ENCODE measurements around the gene DCLK2. TPM values are rescaled to one million over a fixed set of nuclear protein-coding genes. Genes with fewer than 3 reads are reported as not detected.

DCLK2 gene
- total RNA-seq, 1 experiment from 2014 or later: 81.8 TPM

- no peak for DNase-seq (ENCODE audit: low spot score)
Measured at GRCh38 chr4:150261571-150261970, 183.3 kb downstream of the DCLK2 start.

GRCh38 chr4:150262611-150263010 is 184.4 kb downstream of the DCLK2 start:
- DNase-seq (ENCODE audit: low spot score): no peak

- no peak for DNase-seq (ENCODE audit: low spot score)
Measured at GRCh38 chr4:150264595-150265161, 186.4 kb downstream of the DCLK2 start.

- DNase-seq (ENCODE audit: low spot score): no peak
Measured at GRCh38 chr4:150265806-150266205, 187.6 kb downstream of the DCLK2 start.

DNA sequence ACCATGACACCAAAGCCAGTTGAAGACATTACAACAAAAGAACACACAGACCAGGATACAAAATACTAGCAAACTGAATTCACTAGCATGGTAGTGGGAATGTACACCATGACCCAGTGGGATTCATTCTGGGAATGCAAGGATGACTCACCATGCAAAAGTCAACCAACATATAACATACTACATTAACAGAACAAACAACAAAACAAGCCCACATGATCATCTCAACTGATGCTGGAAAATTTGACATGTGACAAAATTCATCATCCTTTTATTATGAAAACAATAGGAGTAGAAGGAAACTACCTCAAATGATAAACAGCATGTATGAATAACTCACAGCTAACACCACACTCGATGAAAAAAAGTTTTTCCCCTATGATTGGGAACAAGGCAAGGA is 190.2 kb downstream of the DCLK2 start:
- no peak for DNase-seq (ENCODE audit: low spot score)

GRCh38 chr4:150278206-150278605 is 200.0 kb downstream of the DCLK2 start:
- DNase-seq (ENCODE audit: low spot score): no peak

- peak; percentile 82 for DNase-seq (ENCODE audit: low spot score)
Measured at GRCh38 chr4:150280081-150280895, 202.0 kb downstream of the DCLK2 start.

GRCh38 chr4:150280975-150281374 is 202.7 kb downstream of the DCLK2 start:
- no peak for DNase-seq (ENCODE audit: low spot score)

GRCh38 chr4:150283689-150284088 is 205.4 kb downstream of the DCLK2 start:
- DNase-seq (ENCODE audit: low spot score): peak; percentile 81

DNA sequence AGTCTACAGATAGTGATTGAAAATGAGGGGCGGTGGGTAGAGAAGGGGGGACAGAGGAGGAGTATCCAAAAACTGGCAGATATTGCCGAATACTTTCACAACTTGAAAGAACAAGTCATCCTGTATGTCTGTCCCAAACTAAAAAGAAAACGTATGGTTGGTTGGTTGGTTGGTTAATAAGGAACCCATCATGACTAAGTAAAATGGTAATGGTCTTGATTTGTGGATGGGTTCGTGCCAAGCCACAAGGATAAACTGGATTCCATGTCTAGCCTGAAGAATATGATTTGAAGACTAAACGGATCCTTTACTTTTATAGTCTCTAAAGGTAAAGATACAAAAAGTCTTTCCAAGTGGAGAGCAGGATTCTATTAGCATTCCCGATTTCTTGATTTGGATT is 208.4 kb downstream of the DCLK2 start:
- DNase-seq (ENCODE audit: low spot score): no peak

GRCh38 chr4:150289198-150289597 is 211.0 kb downstream of the DCLK2 start:
- no peak for DNase-seq (ENCODE audit: low spot score)

- no peak for DNase-seq (ENCODE audit: low spot score)
Measured at GRCh38 chr4:150289881-150290280, 211.6 kb downstream of the DCLK2 start.

DNA sequence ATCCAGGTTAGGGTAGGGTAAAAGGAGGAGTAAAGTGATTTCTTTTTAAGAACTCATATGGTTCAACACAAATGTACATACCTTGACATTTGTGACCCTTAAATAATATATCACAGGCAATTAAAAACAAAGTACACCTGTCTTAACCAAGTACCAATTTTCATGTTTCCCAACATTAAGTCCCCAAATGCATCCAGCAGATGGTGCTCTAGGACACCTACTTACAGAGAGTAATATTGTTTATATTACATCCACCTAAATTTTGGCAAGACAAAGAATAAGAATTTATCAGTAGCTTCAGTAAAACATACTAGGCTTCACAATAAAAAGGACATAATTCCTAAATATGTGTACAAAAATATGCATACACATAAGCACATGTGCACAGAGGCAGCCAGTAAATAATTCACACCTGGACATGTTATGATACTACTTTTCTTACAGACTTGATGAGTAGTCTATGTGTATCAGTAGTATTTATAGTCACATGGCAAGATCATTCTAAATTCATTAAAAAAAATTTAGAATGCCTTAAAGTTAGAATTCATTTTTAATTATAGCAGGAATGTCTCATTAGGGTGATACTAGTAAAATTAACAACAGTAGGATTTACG is 219.7 kb downstream of the DCLK2 start:
- DNase-seq (ENCODE audit: low spot score): peak; percentile 50

DNA sequence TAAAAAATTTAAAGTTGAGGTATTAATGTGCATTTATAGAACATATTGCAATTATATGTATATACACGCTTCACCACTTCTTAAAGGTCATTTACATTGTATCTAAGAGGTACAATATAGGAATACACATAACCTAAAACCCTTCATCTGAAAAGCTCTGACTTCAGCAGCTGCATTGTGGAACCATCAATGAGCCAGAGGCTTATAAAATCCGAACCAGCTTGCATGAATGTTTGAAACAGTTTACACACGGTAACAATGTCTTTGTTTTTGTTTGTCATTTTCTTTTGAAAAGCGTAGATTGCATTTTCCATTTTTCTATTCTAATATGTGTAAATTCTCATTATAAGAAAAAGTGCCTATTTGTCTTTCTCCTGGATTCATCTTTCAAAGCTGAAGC is 221.6 kb downstream of the DCLK2 start:
- no peak for DNase-seq (ENCODE audit: low spot score)

DNA sequence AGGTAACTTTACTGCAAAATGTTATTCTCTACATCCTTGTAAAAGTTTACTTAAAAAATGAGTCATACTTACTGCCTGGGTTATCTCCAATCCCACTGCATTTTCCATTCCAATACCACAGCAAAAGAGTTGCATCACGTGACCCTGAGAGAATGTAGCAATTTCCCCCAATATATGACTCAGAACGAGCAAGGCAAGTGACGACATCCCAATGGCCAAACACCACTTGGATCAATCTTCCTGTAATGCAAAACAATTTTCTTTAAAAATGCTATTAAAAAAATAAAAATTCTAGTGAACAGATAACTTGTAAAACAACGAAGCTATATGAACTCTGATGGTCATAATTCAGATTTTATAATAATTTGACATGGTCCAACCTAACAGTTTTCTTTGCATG is 224.3 kb downstream of the DCLK2 start:
- DNase-seq (ENCODE audit: low spot score): peak; percentile 89

DNA sequence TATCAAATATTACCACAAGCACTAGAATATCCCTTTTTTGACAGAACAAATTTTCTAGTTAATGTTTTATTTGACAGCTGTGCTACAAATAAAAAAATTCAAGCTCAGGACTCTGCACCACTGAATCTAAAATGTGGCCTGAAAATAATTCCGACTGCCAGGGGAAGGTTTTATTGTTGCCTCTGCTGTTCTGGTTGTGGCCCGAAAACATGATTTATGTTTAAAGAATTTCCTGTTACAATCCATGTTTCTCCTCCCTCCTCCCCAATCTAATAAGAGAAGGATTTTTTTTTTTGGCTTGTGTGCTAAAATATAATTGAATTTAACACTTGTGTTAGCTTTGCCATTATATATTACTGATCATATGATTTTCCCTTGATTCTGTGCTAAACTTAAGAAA is 227.8 kb downstream of the DCLK2 start:
- peak; percentile 52 for DNase-seq (ENCODE audit: low spot score)

DNA sequence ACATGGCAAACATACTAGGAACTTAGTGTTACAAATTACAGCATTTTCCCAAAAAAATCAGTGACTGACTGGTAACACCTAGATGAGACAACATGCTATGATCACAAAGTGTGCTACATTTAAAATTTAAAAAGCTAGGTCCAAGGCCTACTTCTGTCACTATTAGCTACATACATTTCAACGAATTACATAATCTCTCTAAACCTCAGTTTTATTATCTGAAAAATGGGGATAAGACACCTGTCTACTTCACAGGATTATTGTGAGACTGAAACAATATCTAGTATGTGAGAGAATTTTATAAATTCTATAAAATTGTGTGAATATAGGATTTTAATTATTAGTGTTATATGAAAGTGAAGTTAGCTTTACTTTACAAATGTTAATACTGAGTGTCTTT is 228.5 kb downstream of the DCLK2 start:
- no peak for DNase-seq (ENCODE audit: low spot score)
